H1 (cell line): Measurements from ENCODE around the gene GCH1. TPM values are rescaled to one million over a fixed set of nuclear protein-coding genes. Genes with fewer than 3 reads are reported as not detected.

ENCODE experiments used
- CTCF ChIA-PET: fragments of 300-600 bp; sonication (Branson Sonifier 250); formaldehyde crosslinking; loops from one replicate; lab custom pipeline; 2021; ENCODE audit not compliant: partially characterized antibody; lab: Charles Lee
- POLR2A ChIA-PET: fragments of 300-600 bp; sonication (Branson Sonifier 250); formaldehyde crosslinking; loops from one replicate; lab custom pipeline; 2021; ENCODE audit warnings: inconsistent platforms; ENCODE audit not compliant: partially characterized antibody; lab: Charles Lee
- DNase-seq, 2 experiments: peaks; one replicate each; pipeline versions ENCODE4 v3.0.0 to v3.0.0-alpha.2; 2010 to 2022; ENCODE audit warnings: low spot score in 2 of 2, low read depth in 1 of 2, mixed read lengths in 1 of 2
- FAIRE-seq: peaks from 2 replicates; lab custom pipeline; 2011; peaks lifted over from hg19 to GRCh38; lab: Jason Lieb, UNC
- H2AFZ ChIP-seq: 2 replicates; pipeline ENCODE4 v1.8.1; 2012; ENCODE audit warnings: low read length, inconsistent platforms
- H2AK5ac ChIP-seq: 2 replicates; pipeline ENCODE4 v1.6.1; 2013; ENCODE audit warnings: low read depth, low read length
- H2BK120ac ChIP-seq: replicated peaks from 2 replicates; pipeline ENCODE3; 2013; ENCODE audit warnings: low read depth, low read length, inconsistent platforms
- H2BK12ac ChIP-seq: 2 replicates; pipeline ENCODE4 v1.6.1; 2013; ENCODE audit warnings: low read depth, low read length
- H2BK15ac ChIP-seq: 2 replicates; pipeline ENCODE4 v1.6.1; 2013; ENCODE audit warnings: low read length
- H2BK20ac ChIP-seq: 2 replicates; pipeline ENCODE4 v1.6.1; 2013; ENCODE audit warnings: low read length
- H2BK5ac ChIP-seq: 2 replicates; pipeline ENCODE4 v1.6.1; 2013; ENCODE audit warnings: low read depth, low read length
- H3K14ac ChIP-seq: 2 replicates; pipeline ENCODE4 v1.6.1; 2013; ENCODE audit warnings: inconsistent platforms; ENCODE audit not compliant: insufficient read length
- H3K18ac ChIP-seq: 2 replicates; pipeline ENCODE4 v1.6.1; 2013; ENCODE audit warnings: low read length; ENCODE audit errors: extremely low read depth
- H3K23ac ChIP-seq: 2 replicates; pipeline ENCODE4 v1.6.1; 2013; ENCODE audit warnings: inconsistent platforms; ENCODE audit not compliant: insufficient read length
- H3K23me2 ChIP-seq: 2 replicates; pipeline ENCODE4 v1.6.1; 2013; ENCODE audit warnings: low read depth, low read length
- H3K27ac ChIP-seq: 2 replicates; pipeline ENCODE4 v1.6.1; 2011; ENCODE audit warnings: low read depth, low read length, inconsistent platforms
- H3K27me3 ChIP-seq, 4 experiments: replicated peaks in 1 of 4; 1 replicate in 1 of 4; 2 replicates in 3 of 4; pipeline versions ENCODE4 v1.6.1 to v1.8.1; 2011 to 2013; ENCODE audit warnings: low read length in 3 of 4, mild to moderate bottlenecking in 3 of 4, inconsistent platforms in 2 of 4, mixed read lengths in 2 of 4, moderate library complexity in 1 of 4; ENCODE audit not compliant: control insufficient read depth in 3 of 4, insufficient read depth in 3 of 4; ENCODE audit errors: extremely low read depth in 1 of 4
- H3K36me3 ChIP-seq, 4 experiments: 2 replicates each; pipeline versions ENCODE4 v1.6.1 to v1.8.1; 2011 to 2013; ENCODE audit warnings: mild to moderate bottlenecking in 4 of 4, low read length in 3 of 4, moderate library complexity in 2 of 4, control low read depth in 1 of 4, inconsistent platforms in 1 of 4; ENCODE audit not compliant: insufficient read depth in 4 of 4, control insufficient read depth in 2 of 4
- H3K4ac ChIP-seq: replicated peaks from 2 replicates; pipeline ENCODE3; 2013; ENCODE audit warnings: low read length, low read depth, mixed read lengths, inconsistent platforms; ENCODE audit not compliant: insufficient read length
- H3K4me1 ChIP-seq, 4 experiments: replicated peaks in 1 of 4; 1 replicate in 1 of 4; 2 replicates in 3 of 4; pipeline versions ENCODE4 v1.6.1 to v1.8.1; 2011 to 2013; ENCODE audit warnings: low read length in 3 of 4, inconsistent platforms in 2 of 4, mixed read lengths in 1 of 4; ENCODE audit not compliant: insufficient read depth in 4 of 4, control insufficient read depth in 3 of 4
- H3K4me2 ChIP-seq, 2 experiments: 2 replicates each; pipeline versions ENCODE4 v1.6.1 to v1.8.1; 2011 to 2013; ENCODE audit warnings: low read depth in 2 of 2, low read length in 2 of 2, control low read depth in 1 of 2, inconsistent platforms in 1 of 2, mild to moderate bottlenecking in 1 of 2; ENCODE audit not compliant: insufficient read depth in 1 of 2
- H3K4me3 ChIP-seq, 4 experiments: fragments of 200-600, 300-600 bp in 1 of 4; sonication (generic), shearing (Covaris generic), sonication (Bioruptor Twin) in 1 of 4; 2 replicates each; pipeline versions ENCODE4 v1.5.1 to v1.8.1; 2011 to 2016; ENCODE audit warnings: low read length in 4 of 4, low read depth in 3 of 4, control low read depth in 2 of 4, inconsistent platforms in 2 of 4, mild to moderate bottlenecking in 2 of 4, mixed read lengths in 1 of 4, moderate library complexity in 1 of 4; ENCODE audit not compliant: insufficient read depth in 2 of 4; ENCODE audit errors: extremely low read depth in 1 of 4
- H3K56ac ChIP-seq: replicated peaks from 2 replicates; pipeline ENCODE3; 2013; ENCODE audit warnings: low read depth, mild to moderate bottlenecking, mixed read lengths, low read length, inconsistent platforms; ENCODE audit not compliant: insufficient read length
- H3K79me1 ChIP-seq: 2 replicates; pipeline ENCODE4 v1.6.1; 2013; ENCODE audit warnings: low read depth, low read length, control low read depth
- H3K79me2 ChIP-seq, 2 experiments: 2 replicates each; pipeline versions ENCODE4 v1.6.1 to v1.8.1; 2012 to 2013; ENCODE audit warnings: low read length in 2 of 2, mild to moderate bottlenecking in 2 of 2, inconsistent platforms in 1 of 2; ENCODE audit not compliant: insufficient read depth in 2 of 2, control insufficient read depth in 1 of 2
- H3K9ac ChIP-seq, 4 experiments: replicated peaks in 1 of 4; 1 replicate in 1 of 4; 2 replicates in 3 of 4; pipeline versions ENCODE4 v1.6.1 to v1.8.1; 2011 to 2013; ENCODE audit warnings: low read depth in 3 of 4, low read length in 3 of 4, control low read depth in 2 of 4, mild to moderate bottlenecking in 2 of 4, moderate library complexity in 2 of 4, inconsistent platforms in 1 of 4; ENCODE audit errors: extremely low read depth in 1 of 4
- H3K9me3 ChIP-seq, 2 experiments: 2 replicates each; pipeline versions ENCODE4 v1.6.1 to v1.8.1; 2012 to 2013; ENCODE audit warnings: mild to moderate bottlenecking in 2 of 2, moderate library complexity in 2 of 2, control low read depth in 1 of 2, inconsistent platforms in 1 of 2, low read depth in 1 of 2, low read length in 1 of 2, mixed read lengths in 1 of 2; ENCODE audit not compliant: insufficient read depth in 2 of 2
- H4K20me1 ChIP-seq, 2 experiments: replicated peaks in 1 of 2; 2 replicates each; pipeline versions ENCODE3 to v1.8.1; 2011 to 2013; ENCODE audit warnings: inconsistent platforms in 2 of 2, low read length in 2 of 2, mild to moderate bottlenecking in 1 of 2; ENCODE audit not compliant: insufficient read depth in 2 of 2, control insufficient read depth in 1 of 2
- H4K5ac ChIP-seq: 2 replicates; pipeline ENCODE4 v1.6.1; 2013; ENCODE audit warnings: low read length, low read depth, mixed read lengths, inconsistent platforms; ENCODE audit not compliant: insufficient read length
- H4K8ac ChIP-seq: 2 replicates; pipeline ENCODE4 v1.8.0; 2013; ENCODE audit warnings: mild to moderate bottlenecking, moderate library complexity, low read length, inconsistent platforms; ENCODE audit not compliant: insufficient read depth; ENCODE audit errors: extremely low read depth
- H4K91ac ChIP-seq: replicated peaks from 2 replicates; pipeline ENCODE3; 2013; ENCODE audit warnings: low read length, mixed read lengths, inconsistent platforms; ENCODE audit not compliant: insufficient read length
- CBX5 ChIP-seq: fragments of 300-800, 300-1000 bp; sonication (generic); IDR thresholded peaks from 2 replicates; pipeline ENCODE4 v1.7.1; 2016; ENCODE audit warnings: antibody characterized with exemption, low read length, low read depth
- CBX8 ChIP-seq: fragments of 300-800, 300-1000 bp; sonication (generic); IDR thresholded peaks from 2 replicates; pipeline ENCODE4 v1.7.1; 2016; ENCODE audit warnings: low read depth, low read length, borderline replicate concordance
- CREB1 ChIP-seq: IDR thresholded peaks from 2 replicates; pipeline ENCODE4 v1.6.1; 2012; ENCODE audit warnings: inconsistent platforms
- FOSL1 ChIP-seq: IDR thresholded peaks from 2 replicates; pipeline ENCODE4 v1.6.1; 2011; ENCODE audit warnings: mild to moderate bottlenecking, low read depth, low read length, moderate library complexity; ENCODE audit not compliant: insufficient read depth
- JUND ChIP-seq: IDR thresholded peaks from 2 replicates; pipeline ENCODE4 v1.6.1; 2011; ENCODE audit warnings: mild to moderate bottlenecking, improper control_type of control experiment, low read length
- KDM4A ChIP-seq: IDR thresholded peaks from one replicate; pipeline ENCODE4 v1.7.1; 2012; ENCODE audit warnings: low read depth, mild to moderate bottlenecking, moderate library complexity, low read length, inconsistent platforms; ENCODE audit not compliant: severe bottlenecking
- NANOG ChIP-seq: IDR thresholded peaks from 2 replicates; pipeline ENCODE4 v1.6.1; 2011; ENCODE audit warnings: low read length, low read depth, mild to moderate bottlenecking, inconsistent platforms; ENCODE audit not compliant: insufficient read depth, poor library complexity, severe bottlenecking
- POLR2AphosphoS5 ChIP-seq: IDR thresholded peaks from 2 replicates; pipeline ENCODE4 v1.6.1; 2011; ENCODE audit warnings: low read depth, low read length
- POU5F1 ChIP-seq: IDR thresholded peaks from 2 replicates; pipeline ENCODE4 v1.6.1; 2011; ENCODE audit warnings: low read depth, mild to moderate bottlenecking, low read length, moderate library complexity
- RFX5 ChIP-seq: IDR thresholded peaks from 2 replicates; pipeline ENCODE4 v1.6.1; 2011; ENCODE audit warnings: low read depth, low read length, improper control_type of control experiment, borderline replicate concordance
- SIRT6 ChIP-seq: IDR thresholded peaks from one replicate; pipeline ENCODE4 v1.7.1; 2012; ENCODE audit warnings: low read length, inconsistent platforms
- SP4 ChIP-seq: IDR thresholded peaks from 2 replicates; pipeline ENCODE4 v1.6.1; 2012; ENCODE audit warnings: low read length, inconsistent platforms
- USF2 ChIP-seq: IDR thresholded peaks from 2 replicates; pipeline ENCODE4 v1.6.1; 2011; ENCODE audit warnings: low read length, improper control_type of control experiment
- ZNF274 ChIP-seq: IDR thresholded peaks from 2 replicates; pipeline ENCODE4 v1.7.0; 2012; ENCODE audit warnings: low read length, borderline replicate concordance; ENCODE audit errors: extremely low read depth
- WGBS, 2 experiments: shearing (Covaris generic) in 1 of 2; methylation state at CpG; one replicate each; pipeline versions ENCODE4 v1.1.6 to v1.1.7; 2013 to 2015; ENCODE audit warnings: low lambda C conversion rate in 2 of 2, mixed read lengths in 2 of 2, inconsistent platforms in 1 of 2, low coverage in 1 of 2, missing lambda C conversion rate in 1 of 2; ENCODE audit not compliant: insufficient replicate concordance in 2 of 2, insufficient coverage in 1 of 2, insufficient read length in 1 of 2; ENCODE audit errors: extremely low coverage in 1 of 2, missing lambda C conversion rate in 1 of 2; 5-methylcytosine and 5-hydroxymethylcytosine counted together
- polyA plus RNA-seq, 7 experiments: library from polyadenylated mRNA; depleted of rRNA in 3 of 7; stranded (reverse) in 5 of 7; unstranded in 2 of 7; fragments of >200 nt in 5 of 7; fragments of 200-250 nt in 2 of 7; gene quantifications; 1 replicate in 5 of 7; 2 replicates in 1 of 7; 4 replicates in 1 of 7; pipeline versions ENCODE4 v1.2.1 to v1.2.3, GENCODE V29; 2011 to 2013; ENCODE audit warnings: missing spikeins in 2 of 7, mixed read lengths in 2 of 7
- total RNA-seq: library from RNA; stranded (reverse); fragmentation: NEBNext Ultra II Directional; extraction: Animal tissue kit (Norgen Biotek cat#: 25700); gene quantifications from 2 replicates; pipeline ENCODE4 v1.2.1, GENCODE V29; 2021

GCH1 gene
- total and polyA plus RNA-seq, 2 of the 8 experiments (the other 6 are each of a cell fraction or from before 2014, with no cell fraction given): 7.3 to 7.9 TPM

- no peak for DNase-seq
- no peak overlapping the region for H3K9ac ChIP-seq
- FAIRE-seq: no peak
- no peak overlapping the region for H3K4me3 ChIP-seq
- POLR2A ChIA-PET: interaction anchor here (2.3 kb wide), 1 partner anchor 13 kb away, joined by 8 read pairs; no protein-coding TSS in a partner anchor
- peaks cover 0 to 3% of the 10 kb centered on the region in 2 experiments for H4K20me1 ChIP-seq
- no peak overlapping the region for H2BK12ac ChIP-seq
- no peak overlapping the region for H2BK20ac ChIP-seq
- no peak overlapping the region for H3K18ac ChIP-seq
- H3K27me3 ChIP-seq: no peaks in the 10 kb centered on the region; a peak in 1 of 7 replicates
- no peaks in the 10 kb centered on the region for H3K9me3 ChIP-seq
- no peak overlapping the region for H2BK15ac ChIP-seq
- no peak overlapping the region for H4K5ac ChIP-seq
- H3K27ac ChIP-seq: no peak overlapping the region
- H3K23me2 ChIP-seq: no peaks in the 10 kb centered on the region
- H3K4me1 ChIP-seq: peaks cover 2 to 15% (median 8%) of the 10 kb centered on the region in 4 experiments; a peak in 5 of 7 replicates
- H4K91ac ChIP-seq: no peak overlapping the region
- no peak overlapping the region for H3K4ac ChIP-seq
- H2BK5ac ChIP-seq: no peak overlapping the region
- no peak overlapping the region for H2AFZ ChIP-seq
- H3K56ac ChIP-seq: no peak overlapping the region
- H3K14ac ChIP-seq: no peak overlapping the region
- H3K79me2 ChIP-seq: no peaks in the 10 kb centered on the region
- H3K4me2 ChIP-seq: no peak overlapping the region
- H4K8ac ChIP-seq: no peak overlapping the region
- H2BK120ac ChIP-seq: no peak overlapping the region
- CTCF ChIA-PET: interaction anchor here (0.6 to 8.3 kb wide), 18 partner anchors 7 to 300 kb away, joined by 3 to 86 read pairs (median 8); partner anchors contain the start of gene SAMD4A
- H2AK5ac ChIP-seq: no peak overlapping the region
- 90% methylated on average over 10 of the region's 10 CpGs; no CpG with 5 or more reads in 1 of the 2 experiments for WGBS, 2 experiments
- no peaks in the 10 kb centered on the region for H3K36me3 ChIP-seq
- H3K23ac ChIP-seq: no peak overlapping the region
- H3K79me1 ChIP-seq: no peaks in the 10 kb centered on the region
- TF ChIP-seq NANOG (no peak), RFX5 (no peak), USF2 (no peak), FOSL1 (no peak), CREB1 (no peak), POU5F1 (no peak), ZNF274 (no peak), CBX5 (no peak), SIRT6 (no peak), POLR2AphosphoS5 (no peak), SP4 (no peak), CBX8 (no peak), KDM4A (no peak), JUND (no peak)
Observed at GRCh38 chr14:54806616-54807015, 96.0 kb downstream of the GCH1 start.
